SU-DHL-6 (cell line): Measurements from ENCODE around the gene ADNP2.

Experiments used
- EZH2phosphoT487 ChIP-seq: fragments of 200-600 bp; sonication (generic), shearing (Covaris generic); conservative IDR thresholded peaks from 2 replicates; pipeline ENCODE4 v1.6.1; 2018; ENCODE audit warnings: mild to moderate bottlenecking, antibody characterized with exemption, low read length, moderate library complexity, mixed read lengths
- TF ChIP-seq, protein P1 (sequence below): fragments of 200-600 bp; sonication (generic); IDR thresholded peaks from one replicate; pipeline ENCODE4 v1.5.1; 2017; ENCODE audit warnings: antibody characterized with exemption, mild to moderate bottlenecking, low read length, moderate library complexity; ENCODE audit not compliant: insufficient read depth, poor library complexity, severe bottlenecking

DNA sequence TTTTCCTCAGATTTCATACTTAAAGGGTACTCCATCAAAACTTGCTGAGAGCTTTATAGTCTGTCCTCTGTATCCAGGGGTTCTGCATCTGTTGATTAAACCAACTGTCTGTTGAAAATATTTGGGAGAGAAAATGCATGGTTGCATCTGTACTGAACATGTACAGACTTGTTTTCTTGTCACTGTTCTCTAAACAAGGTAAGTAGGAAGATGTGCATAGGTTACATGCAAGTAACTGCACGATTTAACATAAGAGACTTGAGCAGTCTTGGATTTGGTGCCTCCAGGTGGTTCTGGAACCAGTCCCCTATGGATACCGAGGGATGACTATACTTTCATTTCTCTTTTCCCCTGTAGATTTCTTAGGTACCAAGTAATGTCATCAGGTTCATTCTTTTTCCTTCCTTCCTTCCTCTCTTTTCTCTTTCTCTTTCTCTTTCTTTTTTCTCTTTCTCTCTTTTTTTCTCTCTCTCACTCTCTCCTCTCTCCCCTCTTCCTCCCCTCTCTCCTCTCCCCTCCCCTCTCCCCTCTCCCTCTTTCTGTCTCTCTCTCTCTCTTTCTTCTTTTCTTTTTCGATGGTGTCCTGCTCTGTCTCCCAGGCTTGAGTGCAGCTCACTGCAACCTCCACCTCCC lies 23.2 kb downstream of the ADNP2 start:
- TF ChIP-seq, protein P1, sequence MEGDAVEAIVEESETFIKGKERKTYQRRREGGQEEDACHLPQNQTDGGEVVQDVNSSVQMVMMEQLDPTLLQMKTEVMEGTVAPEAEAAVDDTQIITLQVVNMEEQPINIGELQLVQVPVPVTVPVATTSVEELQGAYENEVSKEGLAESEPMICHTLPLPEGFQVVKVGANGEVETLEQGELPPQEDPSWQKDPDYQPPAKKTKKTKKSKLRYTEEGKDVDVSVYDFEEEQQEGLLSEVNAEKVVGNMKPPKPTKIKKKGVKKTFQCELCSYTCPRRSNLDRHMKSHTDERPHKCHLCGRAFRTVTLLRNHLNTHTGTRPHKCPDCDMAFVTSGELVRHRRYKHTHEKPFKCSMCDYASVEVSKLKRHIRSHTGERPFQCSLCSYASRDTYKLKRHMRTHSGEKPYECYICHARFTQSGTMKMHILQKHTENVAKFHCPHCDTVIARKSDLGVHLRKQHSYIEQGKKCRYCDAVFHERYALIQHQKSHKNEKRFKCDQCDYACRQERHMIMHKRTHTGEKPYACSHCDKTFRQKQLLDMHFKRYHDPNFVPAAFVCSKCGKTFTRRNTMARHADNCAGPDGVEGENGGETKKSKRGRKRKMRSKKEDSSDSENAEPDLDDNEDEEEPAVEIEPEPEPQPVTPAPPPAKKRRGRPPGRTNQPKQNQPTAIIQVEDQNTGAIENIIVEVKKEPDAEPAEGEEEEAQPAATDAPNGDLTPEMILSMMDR: no peak
- no peak for TF ChIP-seq EZH2phosphoT487
